ENCODE measurements around the gene TPRX2. TPM values are rescaled to one million over a fixed set of nuclear protein-coding genes. Genes with fewer than 3 reads are reported as not detected.

The TPRX2 gene
- total RNA-seq, 1 donor = not detected

- TF ChIP-seq, protein P1, sequence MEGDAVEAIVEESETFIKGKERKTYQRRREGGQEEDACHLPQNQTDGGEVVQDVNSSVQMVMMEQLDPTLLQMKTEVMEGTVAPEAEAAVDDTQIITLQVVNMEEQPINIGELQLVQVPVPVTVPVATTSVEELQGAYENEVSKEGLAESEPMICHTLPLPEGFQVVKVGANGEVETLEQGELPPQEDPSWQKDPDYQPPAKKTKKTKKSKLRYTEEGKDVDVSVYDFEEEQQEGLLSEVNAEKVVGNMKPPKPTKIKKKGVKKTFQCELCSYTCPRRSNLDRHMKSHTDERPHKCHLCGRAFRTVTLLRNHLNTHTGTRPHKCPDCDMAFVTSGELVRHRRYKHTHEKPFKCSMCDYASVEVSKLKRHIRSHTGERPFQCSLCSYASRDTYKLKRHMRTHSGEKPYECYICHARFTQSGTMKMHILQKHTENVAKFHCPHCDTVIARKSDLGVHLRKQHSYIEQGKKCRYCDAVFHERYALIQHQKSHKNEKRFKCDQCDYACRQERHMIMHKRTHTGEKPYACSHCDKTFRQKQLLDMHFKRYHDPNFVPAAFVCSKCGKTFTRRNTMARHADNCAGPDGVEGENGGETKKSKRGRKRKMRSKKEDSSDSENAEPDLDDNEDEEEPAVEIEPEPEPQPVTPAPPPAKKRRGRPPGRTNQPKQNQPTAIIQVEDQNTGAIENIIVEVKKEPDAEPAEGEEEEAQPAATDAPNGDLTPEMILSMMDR (IDR thresholded peaks at IDR 0.05; ENCODE audit: insufficient read depth, low read depth, low read length) = no peak
- no peak within 1 kb of the TSS for H3K4me3 ChIP-seq (ENCODE audit: low read depth, low read length)
- no peak for DNase-seq (ENCODE audit: low read depth)
Observed at GRCh38 chr19:47886010-47886559, 27.1 kb downstream of the TPRX2 start, which contains the start of gene SULT2A1. Gene SULT2A1, minus strand, starts transcription at chr19:47886315. Its CDS starts 58 bp downstream, at chr19:47886257.

GRCh38 chr19:47890865-47891621 is 32.0 kb downstream of the TPRX2 start:
- DNase-seq (ENCODE audit: low read depth) = no peak
- TF ChIP-seq, protein P1 (IDR thresholded peaks at IDR 0.05; ENCODE audit: insufficient read depth, low read depth, low read length) = no peak

GRCh38 chr19:47891622-47891922 is 32.5 kb downstream of the TPRX2 start:
- no peak for DNase-seq (ENCODE audit: low read depth)
- TF ChIP-seq, protein P1 (IDR thresholded peaks at IDR 0.05; ENCODE audit: insufficient read depth, low read depth, low read length) = no peak
- H3K4me3 ChIP-seq (ENCODE audit: low read depth, low read length) = no peak overlapping the region

More at GRCh38 chr19:47890865-47891621, 32.0 kb downstream of the TPRX2 start:
- no peak overlapping the region for H3K4me3 ChIP-seq (ENCODE audit: low read depth, low read length)

- no peak for DNase-seq (ENCODE audit: low read depth)
- no peak overlapping the region for H3K4me3 ChIP-seq (ENCODE audit: low read depth, low read length)
- TF ChIP-seq, protein P1 (IDR thresholded peaks at IDR 0.05; ENCODE audit: insufficient read depth, low read depth, low read length) = no peak
Observed at GRCh38 chr19:47891923-47892666, 33.1 kb downstream of the TPRX2 start.

DNA sequence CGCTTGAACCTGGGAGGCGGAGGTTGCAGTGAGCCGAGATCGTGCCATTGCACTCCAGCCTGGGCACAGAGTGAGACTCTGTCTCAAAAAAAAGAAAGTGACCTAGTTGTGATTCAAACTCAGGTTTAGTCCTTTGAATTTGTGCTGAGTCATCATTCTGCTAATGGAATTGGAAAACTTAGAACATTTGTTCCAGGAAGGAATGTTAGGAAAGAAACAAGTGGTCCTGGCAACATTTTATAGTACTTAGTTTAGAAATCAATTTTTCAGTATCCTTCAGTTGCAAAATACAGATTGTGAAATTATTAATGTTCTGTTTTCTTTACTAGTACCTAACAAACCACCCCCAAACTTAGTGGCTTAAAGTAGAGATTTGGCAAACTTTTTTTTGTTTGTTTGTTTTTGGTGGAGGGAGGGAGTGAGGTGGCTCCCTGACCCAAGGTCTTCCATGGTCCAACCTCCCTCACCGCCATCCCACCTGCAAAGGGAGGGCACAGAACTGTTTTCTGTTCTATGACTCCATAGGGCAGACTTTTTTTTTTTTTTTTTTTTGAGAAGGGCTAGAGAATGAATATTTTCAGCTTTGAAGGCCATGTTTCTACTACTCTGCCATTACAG is 36.2 kb downstream of the TPRX2 start:
- no peak overlapping the region for H3K4me3 ChIP-seq (ENCODE audit: low read depth, low read length)

DNA sequence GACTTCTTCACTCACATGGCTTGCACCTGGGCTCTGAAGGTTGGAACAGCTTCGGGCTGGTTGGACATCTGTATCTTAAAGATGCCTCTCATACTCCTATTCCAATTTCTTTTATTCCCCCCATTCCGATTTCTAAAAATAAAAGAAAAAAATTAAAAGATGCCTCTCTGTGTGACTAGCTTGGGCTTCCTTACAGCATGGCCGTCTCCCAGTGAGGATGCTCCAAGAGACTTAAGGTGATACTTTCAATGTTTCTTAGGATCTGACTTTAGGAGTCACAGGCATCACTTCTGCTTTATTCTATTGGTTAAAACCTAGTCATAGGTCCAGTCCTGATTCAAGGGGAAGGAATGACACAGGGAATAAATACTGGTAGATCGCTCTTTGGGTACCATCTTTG is 37.0 kb downstream of the TPRX2 start:
- DNase-seq (ENCODE audit: low read depth) = no peak
- no peak overlapping the region for H3K4me3 ChIP-seq (ENCODE audit: low read depth, low read length)
- TF ChIP-seq, protein P1 (IDR thresholded peaks at IDR 0.05; ENCODE audit: insufficient read depth, low read depth, low read length) = no peak

More for the DNA sequence above, 36.2 kb downstream of the TPRX2 start:
- TF ChIP-seq, protein P1 (IDR thresholded peaks at IDR 0.05; ENCODE audit: insufficient read depth, low read depth, low read length) = no peak
- no peak for DNase-seq (ENCODE audit: low read depth)
